Suppressor macrophage treated with lipopolysaccharide for 4 hours (primary cell): ENCODE data around the gene ATOSA.

Source experiments
- DNase-seq: peaks from one replicate; pipeline ENCODE4 v3.0.0-alpha.2; 2020

The ATOSA gene

GRCh38 chr15:52679232-52680040, at the start of gene ATOSA:
Gene ATOSA, minus strand, starts transcription at chr15:52679388. Its CDS starts 1,367 bp downstream, at chr15:52678021.
- DNase-seq = peak; percentile 88

DNA sequence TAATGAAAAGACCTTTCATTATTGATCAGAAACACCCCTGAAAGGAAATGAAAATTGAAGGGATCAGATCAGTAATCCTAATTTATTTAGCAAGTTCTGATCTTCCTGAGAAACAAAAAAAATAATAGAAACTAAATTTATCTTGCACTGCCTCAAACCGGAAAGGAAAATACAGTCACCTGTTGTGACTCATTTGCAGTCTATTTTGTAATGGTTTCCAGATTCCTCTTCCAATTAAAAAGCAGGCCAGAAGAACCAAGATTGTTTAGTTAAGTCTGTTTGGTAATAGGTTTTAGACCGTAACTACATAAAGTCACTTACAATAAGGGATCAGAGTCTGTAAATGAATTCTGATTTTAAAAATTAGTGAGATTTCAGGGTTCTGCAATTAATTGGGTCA, 49.7 kb upstream of the ATOSA start:
- no peak for DNase-seq

DNA sequence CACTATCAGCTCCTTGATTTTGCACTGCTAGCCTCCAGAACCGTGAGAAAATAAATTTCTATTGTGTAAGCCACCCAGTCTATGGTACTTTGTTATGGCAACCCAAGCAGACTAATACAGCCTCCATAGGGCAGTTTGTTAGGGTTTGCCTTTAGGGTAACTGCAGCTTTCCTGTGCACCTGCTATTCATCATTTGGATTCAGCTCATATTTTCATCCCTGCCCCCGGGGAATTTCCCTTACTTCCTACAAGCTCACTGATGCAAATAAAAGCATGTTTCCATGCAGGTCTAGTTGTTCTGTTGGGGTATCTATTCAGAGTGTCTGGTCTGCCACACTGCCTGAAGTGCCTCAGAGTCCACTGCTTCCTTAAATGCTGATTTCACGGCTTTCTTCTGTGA, 48.6 kb upstream of the ATOSA start:
- DNase-seq = no peak

GRCh38 chr15:52726195-52726594, 47.0 kb upstream of the ATOSA start:
- no peak for DNase-seq

DNA sequence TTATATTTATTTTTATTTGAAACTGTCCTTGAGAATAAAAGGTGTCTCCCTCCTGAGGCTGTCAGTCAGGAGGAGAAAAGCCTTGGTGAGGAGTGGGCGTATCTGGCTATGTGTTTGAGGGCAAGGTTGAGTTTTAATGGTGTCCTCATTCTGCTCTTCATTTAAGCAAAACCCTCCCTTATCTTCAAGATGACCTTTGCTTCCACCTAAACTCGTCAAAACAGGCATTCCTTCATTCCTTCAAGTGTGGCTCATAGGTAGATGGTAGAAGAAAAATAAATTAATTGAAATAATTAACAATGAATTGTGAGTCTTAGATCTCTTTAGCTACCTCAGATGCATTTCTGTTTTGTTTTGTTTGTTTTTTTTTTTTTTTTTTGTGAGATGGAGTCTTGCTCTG, 39.4 kb upstream of the ATOSA start:
- no peak for DNase-seq

DNA sequence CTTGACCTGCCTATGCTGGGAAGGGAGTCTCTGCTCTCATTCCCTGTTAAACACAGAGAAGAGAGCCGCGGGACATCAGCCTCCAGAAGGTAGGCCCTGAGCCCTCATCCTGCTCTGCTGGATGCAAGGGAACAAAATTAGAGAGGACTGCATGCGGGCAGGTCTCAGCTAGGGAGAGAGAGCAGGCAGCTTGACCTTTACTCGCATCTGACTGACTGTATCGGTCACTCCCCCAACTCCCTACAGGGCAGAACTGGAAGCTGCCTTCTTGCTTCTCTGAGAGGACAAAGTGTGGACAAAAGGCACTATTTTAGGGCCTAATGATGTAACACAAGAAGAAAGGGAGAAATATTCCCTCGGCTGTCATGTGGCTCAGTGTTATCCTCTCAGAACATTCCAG, 38.7 kb upstream of the ATOSA start:
- peak; percentile 15 for DNase-seq

- DNase-seq = peak; percentile 16
Observed at GRCh38 chr15:52717481-52717880, 38.3 kb upstream of the ATOSA start.

DNA sequence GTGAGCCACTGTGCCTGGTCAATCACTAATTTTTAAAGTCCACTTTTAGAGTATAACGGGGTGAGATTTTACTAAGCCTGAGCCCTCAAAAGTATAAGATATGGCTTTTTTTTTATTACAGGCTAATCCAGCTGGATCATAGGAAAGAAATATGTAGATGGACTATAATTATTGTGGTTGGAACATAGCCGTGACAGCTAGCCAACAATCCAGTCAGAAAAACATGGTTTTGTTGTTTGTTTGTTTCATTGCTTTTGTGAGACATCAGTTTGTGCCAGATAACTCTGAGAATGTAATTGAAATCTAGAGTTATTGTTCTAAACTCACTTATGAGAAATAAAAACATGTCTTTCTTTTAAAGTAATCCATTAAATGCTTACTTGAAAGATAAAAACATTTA, 37.3 kb upstream of the ATOSA start:
- DNase-seq = no peak

DNA sequence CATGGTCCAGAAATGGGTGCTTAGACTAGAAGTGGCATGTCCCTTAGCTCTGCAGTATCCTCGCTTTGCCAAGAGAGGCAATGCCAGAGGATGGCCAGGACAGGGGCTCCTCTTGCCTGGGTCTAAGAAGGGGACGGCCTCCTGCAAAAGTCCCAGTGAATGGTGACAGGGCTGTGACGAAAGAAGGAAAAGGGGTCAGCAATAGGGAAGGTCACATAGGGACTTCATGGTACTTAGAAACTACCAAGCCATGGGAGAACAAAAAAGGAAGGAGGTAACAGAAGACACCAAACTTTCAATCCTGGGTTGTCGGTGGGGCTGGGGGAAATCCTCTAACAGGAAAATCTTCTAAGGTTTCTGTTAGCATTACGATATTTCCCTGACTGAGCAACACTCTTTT, 36.2 kb upstream of the ATOSA start:
- DNase-seq = peak; percentile 28

- peak; percentile 67 for DNase-seq
Observed at GRCh38 chr15:52714968-52715367, 35.8 kb upstream of the ATOSA start.

DNA sequence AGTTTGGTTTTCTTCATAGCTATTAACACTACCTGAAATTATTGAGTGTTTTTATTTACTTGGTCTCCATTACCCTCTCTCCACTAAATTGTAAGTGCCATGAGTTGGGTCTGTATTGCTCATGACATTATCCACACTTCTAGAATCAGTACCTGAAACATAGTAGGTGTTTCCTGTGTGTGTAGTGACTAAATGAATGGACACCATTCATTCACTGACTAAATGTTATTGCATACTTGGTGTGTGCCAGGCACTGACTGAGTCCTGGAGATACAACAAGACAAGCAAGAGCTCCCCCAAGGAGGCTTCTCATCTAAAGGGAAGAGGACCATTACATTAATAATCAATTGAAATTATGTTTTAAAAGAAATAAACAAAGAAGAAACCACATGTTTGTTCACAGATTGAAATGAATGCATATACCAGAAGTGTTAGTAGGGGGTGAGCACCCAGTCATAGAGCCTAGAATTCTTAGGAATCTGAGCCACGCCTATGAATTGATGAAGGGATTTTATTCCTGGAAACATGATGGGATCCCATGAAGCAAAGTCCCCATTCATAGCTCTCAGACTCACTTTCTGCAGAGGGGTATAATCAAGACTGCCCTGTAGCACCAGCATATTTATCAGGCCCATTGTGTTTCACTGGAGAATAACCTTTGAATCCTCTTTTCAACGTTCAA, 31.7 kb upstream of the ATOSA start:
- DNase-seq = no peak

DNA sequence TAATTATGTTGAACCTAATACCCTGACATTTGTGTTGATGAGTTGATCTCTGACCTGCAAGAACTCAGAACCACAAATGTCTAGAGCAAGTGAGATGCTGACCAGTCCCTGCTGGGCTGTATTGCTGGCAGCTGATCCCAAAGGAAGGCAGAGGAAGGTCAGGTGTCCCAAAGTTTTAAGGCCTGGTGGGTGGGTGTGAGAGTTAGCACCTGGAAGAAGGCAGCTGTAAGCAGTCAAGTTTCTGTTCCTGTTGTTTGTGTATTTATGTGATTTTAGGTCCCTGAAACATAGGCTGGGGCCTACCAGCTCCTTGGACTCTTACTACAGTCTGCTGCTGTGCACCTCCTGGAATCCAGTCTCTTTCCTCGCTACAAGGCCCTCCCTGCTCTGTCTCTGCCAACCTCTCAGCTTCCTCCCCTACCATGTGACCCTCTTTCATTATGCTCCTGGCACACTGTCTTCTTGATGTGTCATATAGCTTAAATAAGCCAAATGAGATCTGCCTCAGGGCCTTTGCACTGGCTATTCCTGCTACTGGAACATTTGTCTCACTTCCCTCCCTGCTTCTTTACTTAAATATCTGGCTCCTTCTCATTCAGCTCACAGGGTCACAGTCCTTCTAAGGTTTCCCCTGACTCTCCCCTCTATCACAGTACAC, 31.0 kb upstream of the ATOSA start:
- no peak for DNase-seq

DNA sequence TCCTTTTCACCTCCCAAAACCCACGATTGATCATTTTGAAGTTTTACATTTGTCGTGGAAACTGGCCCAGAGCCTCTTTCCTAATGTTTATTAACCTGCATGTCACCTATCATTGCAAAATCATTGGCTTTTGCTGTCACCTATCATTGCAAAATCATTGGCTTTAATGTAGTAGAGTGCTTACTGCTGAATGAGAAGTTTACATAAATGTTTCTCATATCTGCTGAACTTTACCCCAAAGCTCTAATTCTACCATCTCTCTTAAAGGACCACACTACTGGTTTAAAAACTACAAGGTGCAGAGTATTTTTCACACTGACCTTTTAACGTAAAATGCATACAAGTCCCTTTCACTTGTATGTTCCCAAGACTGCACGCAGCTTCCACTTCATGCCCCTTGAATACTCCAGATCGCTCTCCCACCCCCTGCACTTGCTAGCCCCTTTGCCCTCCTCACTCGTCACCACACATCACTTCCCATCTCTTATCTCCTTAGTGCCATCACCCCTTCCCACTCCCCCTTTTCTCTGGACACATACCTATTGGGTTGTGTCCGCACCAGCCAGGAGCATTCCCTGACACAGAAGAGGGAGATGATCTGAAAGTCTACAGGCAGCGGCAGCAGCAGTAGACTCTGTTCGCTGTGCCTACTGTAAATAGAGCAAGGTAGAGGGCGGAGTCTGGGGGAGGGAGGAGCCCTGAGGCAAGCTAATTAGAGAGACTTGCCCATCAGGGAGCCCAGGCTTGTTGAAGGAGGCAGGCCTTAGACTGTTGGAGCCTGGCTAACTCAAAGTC, 30.2 kb upstream of the ATOSA start:
- no peak for DNase-seq

- DNase-seq = no peak
Observed at GRCh38 chr15:52706091-52706490, 26.9 kb upstream of the ATOSA start.

DNA sequence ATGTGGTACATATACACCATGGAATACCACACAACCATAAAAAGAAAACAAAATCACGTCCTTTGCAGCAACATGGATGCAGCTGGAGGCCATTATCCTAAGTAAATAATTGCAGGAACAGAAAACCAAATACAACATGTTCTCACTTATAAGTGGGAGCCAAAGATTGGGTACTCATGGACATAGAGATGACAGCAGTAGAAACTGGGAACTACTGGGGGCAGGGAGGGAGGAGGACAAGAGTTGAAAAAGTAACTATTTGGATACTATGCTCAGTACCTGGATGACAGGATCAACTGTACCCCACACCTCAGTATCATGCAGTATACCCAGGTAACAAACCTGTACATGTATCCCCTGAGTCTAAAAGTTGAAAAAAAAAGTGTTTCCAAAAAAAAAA, 23.2 kb upstream of the ATOSA start:
- no peak for DNase-seq

DNA sequence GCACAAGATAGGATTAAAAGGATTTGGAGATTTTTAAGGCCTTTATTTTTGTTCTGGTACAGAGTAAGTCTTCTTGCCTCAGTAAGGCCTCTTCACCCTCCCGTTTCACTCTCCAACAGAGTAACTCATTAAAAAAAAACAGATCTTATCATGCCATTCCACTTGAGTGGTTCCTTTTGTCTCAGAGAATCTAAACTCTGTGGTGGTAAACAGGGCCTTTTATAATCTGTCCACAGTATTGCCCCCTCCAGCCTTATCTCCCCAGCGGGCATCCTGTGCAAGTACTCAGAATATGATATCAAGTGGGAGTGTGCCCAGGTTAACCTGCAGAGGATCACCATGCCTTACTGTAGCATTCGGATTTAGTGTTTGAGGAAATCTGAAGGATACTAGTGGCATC, 20.3 kb upstream of the ATOSA start:
- DNase-seq = no peak

DNA sequence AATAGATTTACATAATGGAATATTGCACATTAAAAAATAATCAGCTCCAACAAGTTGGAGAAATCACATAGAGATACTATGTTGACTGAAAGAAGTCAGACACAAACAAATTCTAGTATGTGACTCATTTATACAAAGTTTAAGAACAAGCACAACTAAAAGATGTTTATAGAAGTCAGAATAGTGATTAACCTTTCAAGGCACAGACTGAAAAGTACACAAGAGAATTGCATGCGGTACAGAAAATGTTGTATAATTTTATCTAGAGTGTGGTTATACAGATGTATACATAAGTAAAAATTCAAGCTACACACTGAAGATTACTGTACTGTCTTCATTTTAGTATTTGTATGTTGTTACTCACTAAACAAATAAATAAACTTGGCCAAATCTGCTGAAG, 19.3 kb upstream of the ATOSA start:
- DNase-seq = no peak

DNA sequence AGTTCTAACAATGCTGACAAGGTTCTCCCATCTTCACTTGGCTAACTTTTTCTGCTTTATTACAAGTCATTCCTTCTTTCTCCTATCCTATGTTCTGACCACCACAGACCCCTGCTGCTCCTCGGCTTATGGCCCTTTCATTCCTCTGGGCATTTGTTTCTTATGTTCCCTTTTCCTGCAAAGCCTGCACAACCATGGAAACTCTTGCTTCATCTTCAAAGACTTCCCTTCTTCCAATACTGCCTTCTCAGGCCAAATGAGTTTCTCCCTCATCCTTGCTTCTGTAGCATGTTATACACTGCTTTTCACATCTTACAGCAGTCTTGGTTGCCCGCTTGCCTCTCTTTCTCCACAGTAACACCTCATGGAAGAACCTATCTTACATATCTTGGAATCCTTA, 17.9 kb upstream of the ATOSA start:
- peak; percentile 13 for DNase-seq

GRCh38 chr15:52695154-52695553, 16.0 kb upstream of the ATOSA start:
- DNase-seq = no peak

DNA sequence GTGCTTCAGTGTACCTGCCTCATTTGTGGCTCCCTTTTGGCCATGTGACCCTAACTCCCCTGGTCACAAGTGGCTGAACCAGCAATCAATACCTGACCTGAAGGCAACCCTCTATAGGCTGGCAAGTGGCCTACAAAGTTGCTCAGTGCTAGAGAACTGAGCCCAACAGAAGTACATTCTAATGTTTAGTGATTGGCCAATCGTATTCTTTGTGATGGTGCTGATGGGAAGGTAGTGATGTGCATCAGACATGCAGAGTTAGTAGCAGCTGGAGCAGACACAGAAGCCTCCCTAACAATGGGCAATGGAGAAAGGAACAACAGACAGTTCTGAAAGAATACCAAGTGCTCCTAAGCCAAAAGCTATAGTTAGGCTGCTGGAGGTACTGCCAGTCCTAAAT, 10.4 kb upstream of the ATOSA start:
- DNase-seq = no peak

DNA sequence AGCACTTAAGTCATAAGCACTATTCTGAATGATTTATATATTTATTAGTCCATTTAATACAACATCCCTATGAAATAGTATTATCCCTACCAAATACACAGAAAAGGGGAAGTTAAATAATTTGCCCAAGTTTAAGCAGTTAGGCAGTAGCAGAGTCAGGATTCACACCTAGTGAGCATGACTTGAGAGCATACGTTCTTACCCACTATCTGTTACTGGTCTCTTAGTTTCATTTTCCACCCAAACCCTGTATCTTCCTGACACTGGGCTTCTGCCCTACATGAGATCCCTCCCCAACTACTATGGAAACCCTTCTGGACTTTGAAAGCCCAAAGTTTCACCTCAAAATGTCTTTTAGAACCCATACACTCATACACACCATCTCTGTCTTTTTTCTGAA, 4.4 kb upstream of the ATOSA start:
- peak; percentile 13 for DNase-seq

DNA sequence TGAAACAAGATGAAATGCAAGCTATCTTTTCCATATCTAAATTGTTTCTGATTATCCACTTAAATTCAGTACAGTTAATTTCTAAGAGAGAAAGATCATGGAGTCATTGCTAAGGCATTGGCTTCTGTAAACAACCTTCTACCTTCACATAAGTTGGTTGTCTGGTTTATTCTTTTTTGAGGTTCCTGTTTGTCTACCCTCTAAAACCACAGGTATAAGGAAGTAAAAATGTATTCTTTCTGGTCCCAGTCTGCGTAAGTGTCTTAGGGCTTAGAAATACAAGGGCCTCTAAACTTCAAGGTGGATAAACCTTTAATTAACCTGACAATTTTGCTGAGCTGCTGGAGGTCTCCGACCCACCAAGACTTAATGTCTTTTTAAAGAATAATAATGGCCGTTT, 3.6 kb upstream of the ATOSA start:
- no peak for DNase-seq

GRCh38 chr15:52682200-52682599, 3.0 kb upstream of the ATOSA start:
- DNase-seq = no peak
